ENCODE data around the gene SLC17A7.

SLC17A7 gene

DNA sequence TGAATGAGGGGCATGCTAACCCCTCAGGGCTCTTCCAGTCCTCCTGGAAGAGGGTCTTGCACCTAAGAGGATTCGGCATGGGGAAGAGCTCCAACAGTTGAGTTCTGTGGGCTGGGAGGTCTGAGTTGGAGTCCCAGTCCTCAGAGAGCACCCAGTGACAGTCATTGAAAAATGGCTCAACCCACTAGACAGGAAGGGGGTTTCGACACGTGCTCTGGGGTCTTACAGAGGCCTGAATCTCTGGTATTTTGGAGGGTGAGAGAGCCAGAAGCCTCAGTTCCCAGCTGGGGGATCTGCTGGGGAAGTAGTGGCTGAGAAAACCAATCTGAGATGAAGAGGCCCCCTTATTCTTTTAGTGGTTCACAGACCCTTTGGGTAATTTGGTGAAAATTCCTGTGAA lies 27.1 kb downstream of the SLC17A7 start:
- TF ChIP-seq ZFP3 (CRISPR knock-in tag; IDR thresholded peaks at IDR 0.05) (no peak), ESRRG (CRISPR knock-in tag; IDR thresholded peaks at IDR 0.05) (no peak), RARB (CRISPR knock-in tag; IDR thresholded peaks at IDR 0.05) (no peak), OSR1 (CRISPR knock-in tag; IDR thresholded peaks at IDR 0.05) (no peak), TOX (CRISPR knock-in tag; IDR thresholded peaks at IDR 0.05; ENCODE audit: borderline replicate concordance) (no peak), BACH2 (CRISPR knock-in tag; IDR thresholded peaks at IDR 0.05; ENCODE audit: borderline replicate concordance) (no peak), ARNTL (CRISPR knock-in tag; IDR thresholded peaks at IDR 0.05; ENCODE audit: borderline replicate concordance, low read depth) (no peak)
- TF ChIP-seq, protein P1, sequence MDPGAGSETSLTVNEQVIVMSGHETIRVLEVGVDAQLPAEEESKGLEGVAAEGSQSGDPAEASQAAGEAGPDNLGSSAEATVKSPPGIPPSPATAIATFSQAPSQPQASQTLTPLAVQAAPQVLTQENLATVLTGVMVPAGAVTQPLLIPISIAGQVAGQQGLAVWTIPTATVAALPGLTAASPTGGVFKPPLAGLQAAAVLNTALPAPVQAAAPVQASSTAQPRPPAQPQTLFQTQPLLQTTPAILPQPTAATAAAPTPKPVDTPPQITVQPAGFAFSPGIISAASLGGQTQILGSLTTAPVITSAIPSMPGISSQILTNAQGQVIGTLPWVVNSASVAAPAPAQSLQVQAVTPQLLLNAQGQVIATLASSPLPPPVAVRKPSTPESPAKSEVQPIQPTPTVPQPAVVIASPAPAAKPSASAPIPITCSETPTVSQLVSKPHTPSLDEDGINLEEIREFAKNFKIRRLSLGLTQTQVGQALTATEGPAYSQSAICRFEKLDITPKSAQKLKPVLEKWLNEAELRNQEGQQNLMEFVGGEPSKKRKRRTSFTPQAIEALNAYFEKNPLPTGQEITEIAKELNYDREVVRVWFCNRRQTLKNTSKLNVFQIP (CRISPR knock-in tag; IDR thresholded peaks at IDR 0.05; ENCODE audit: borderline replicate concordance, low read depth), result no peak
- TF ChIP-seq, protein P2, sequence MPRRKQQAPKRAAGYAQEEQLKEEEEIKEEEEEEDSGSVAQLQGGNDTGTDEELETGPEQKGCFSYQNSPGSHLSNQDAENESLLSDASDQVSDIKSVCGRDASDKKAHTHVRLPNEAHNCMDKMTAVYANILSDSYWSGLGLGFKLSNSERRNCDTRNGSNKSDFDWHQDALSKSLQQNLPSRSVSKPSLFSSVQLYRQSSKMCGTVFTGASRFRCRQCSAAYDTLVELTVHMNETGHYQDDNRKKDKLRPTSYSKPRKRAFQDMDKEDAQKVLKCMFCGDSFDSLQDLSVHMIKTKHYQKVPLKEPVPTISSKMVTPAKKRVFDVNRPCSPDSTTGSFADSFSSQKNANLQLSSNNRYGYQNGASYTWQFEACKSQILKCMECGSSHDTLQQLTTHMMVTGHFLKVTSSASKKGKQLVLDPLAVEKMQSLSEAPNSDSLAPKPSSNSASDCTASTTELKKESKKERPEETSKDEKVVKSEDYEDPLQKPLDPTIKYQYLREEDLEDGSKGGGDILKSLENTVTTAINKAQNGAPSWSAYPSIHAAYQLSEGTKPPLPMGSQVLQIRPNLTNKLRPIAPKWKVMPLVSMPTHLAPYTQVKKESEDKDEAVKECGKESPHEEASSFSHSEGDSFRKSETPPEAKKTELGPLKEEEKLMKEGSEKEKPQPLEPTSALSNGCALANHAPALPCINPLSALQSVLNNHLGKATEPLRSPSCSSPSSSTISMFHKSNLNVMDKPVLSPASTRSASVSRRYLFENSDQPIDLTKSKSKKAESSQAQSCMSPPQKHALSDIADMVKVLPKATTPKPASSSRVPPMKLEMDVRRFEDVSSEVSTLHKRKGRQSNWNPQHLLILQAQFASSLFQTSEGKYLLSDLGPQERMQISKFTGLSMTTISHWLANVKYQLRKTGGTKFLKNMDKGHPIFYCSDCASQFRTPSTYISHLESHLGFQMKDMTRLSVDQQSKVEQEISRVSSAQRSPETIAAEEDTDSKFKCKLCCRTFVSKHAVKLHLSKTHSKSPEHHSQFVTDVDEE (CRISPR knock-in tag; IDR thresholded peaks at IDR 0.05), result no peak
- no peak for ATAC-seq

DNA sequence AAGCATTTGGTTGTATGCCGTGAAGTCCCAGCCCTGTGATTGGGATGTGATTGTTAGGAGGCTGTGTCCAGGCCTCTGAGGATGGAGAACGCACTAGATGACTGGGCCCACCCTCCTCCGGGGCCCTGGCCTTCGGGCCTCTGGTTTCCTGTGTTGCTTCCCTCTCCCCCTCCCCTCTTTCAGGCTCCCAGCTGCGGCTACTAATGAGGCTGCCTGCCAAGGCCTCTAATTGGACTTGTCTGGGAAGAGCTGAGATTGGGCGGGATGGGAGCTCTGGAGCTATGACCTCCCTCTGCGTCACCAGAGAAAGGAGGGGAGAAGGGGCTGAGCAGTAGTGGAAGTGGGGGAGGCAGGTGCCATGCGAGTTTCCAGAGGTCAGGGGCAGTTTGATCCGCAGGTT lies 28.0 kb downstream of the SLC17A7 start:
- TF ChIP-seq, protein P3, sequence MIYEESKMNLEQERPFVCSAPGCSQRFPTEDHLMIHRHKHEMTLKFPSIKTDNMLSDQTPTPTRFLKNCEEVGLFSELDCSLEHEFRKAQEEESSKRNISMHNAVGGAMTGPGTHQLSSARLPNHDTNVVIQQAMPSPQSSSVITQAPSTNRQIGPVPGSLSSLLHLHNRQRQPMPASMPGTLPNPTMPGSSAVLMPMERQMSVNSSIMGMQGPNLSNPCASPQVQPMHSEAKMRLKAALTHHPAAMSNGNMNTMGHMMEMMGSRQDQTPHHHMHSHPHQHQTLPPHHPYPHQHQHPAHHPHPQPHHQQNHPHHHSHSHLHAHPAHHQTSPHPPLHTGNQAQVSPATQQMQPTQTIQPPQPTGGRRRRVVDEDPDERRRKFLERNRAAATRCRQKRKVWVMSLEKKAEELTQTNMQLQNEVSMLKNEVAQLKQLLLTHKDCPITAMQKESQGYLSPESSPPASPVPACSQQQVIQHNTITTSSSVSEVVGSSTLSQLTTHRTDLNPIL (CRISPR knock-in tag; IDR thresholded peaks at IDR 0.05; ENCODE audit: low read depth), result no peak
- no peak for TF ChIP-seq PPARA (CRISPR knock-in tag; IDR thresholded peaks at IDR 0.05; ENCODE audit: borderline replicate concordance)
- ATAC-seq, result no peak

DNA sequence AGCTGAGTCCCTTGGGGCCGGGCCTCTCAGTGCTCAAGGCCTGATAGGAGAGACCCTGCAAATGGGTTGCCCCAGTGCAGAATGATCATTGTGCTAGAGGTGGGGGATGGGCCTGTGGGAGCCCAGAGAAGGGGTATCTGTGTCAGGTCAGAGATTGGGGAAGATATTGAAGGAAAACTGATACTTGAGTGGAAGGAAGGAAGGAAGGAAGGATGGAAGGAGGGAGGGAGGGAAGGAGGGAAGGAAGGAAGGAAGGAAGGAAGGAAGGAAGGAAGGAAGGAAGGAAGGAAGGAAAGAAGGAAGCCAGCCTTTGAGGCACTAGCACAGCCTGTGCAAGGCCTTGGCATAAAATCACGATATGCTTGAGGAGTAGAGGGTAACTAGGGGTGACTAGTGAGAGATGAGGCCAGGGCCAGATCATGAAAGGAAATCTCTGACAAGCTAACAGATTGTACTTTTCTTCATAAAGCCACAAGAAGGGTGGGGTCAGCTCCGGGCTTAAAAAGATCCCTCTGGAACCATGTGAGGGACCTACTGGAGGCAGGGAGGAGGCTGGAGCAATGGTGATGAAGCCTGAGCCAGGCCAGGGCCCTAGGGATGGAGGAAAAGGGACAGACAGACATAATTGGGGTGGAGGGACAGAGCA lies 29.5 kb downstream of the SLC17A7 start:
- ATAC-seq, result no peak
- no peak for TF ChIP-seq OSR1 (CRISPR knock-in tag; IDR thresholded peaks at IDR 0.05)
- no peak for TF ChIP-seq CSDC2 (CRISPR knock-in tag; IDR thresholded peaks at IDR 0.05)
- TF ChIP-seq, protein P1 (CRISPR knock-in tag; IDR thresholded peaks at IDR 0.05; ENCODE audit: borderline replicate concordance, low read depth), result no peak
- no peak for TF ChIP-seq SNAI2 (CRISPR knock-in tag; IDR thresholded peaks at IDR 0.05)
- TF ChIP-seq, protein P4, sequence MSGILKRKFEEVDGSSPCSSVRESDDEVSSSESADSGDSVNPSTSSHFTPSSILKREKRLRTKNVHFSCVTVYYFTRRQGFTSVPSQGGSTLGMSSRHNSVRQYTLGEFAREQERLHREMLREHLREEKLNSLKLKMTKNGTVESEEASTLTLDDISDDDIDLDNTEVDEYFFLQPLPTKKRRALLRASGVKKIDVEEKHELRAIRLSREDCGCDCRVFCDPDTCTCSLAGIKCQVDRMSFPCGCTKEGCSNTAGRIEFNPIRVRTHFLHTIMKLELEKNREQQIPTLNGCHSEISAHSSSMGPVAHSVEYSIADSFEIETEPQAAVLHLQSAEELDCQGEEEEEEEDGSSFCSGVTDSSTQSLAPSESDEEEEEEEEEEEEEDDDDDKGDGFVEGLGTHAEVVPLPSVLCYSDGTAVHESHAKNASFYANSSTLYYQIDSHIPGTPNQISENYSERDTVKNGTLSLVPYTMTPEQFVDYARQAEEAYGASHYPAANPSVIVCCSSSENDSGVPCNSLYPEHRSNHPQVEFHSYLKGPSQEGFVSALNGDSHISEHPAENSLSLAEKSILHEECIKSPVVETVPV (CRISPR knock-in tag; IDR thresholded peaks at IDR 0.05), result no peak
- TF ChIP-seq, protein P3 (CRISPR knock-in tag; IDR thresholded peaks at IDR 0.05; ENCODE audit: low read depth), result no peak
- TF ChIP-seq ARNTL (CRISPR knock-in tag; IDR thresholded peaks at IDR 0.05; ENCODE audit: borderline replicate concordance, low read depth), result no peak
- TF ChIP-seq ZFP30 (CRISPR knock-in tag; IDR thresholded peaks at IDR 0.05), result no peak
- TF ChIP-seq ZNF70 (CRISPR knock-in tag; IDR thresholded peaks at IDR 0.05), result no peak
- TF ChIP-seq ZNF565 (CRISPR knock-in tag; conservative IDR thresholded peaks at IDR 0.05; ENCODE audit: low read depth), result no peak
- TF ChIP-seq BACH2 (CRISPR knock-in tag; IDR thresholded peaks at IDR 0.05; ENCODE audit: borderline replicate concordance), result no peak
- no peak for TF ChIP-seq ZC3H10 (CRISPR knock-in tag; IDR thresholded peaks at IDR 0.05)
- TF ChIP-seq, protein P2 (CRISPR knock-in tag; IDR thresholded peaks at IDR 0.05), result no peak
- TF ChIP-seq ISL1 (CRISPR knock-in tag; IDR thresholded peaks at IDR 0.05), result no peak
- TF ChIP-seq, protein P5, sequence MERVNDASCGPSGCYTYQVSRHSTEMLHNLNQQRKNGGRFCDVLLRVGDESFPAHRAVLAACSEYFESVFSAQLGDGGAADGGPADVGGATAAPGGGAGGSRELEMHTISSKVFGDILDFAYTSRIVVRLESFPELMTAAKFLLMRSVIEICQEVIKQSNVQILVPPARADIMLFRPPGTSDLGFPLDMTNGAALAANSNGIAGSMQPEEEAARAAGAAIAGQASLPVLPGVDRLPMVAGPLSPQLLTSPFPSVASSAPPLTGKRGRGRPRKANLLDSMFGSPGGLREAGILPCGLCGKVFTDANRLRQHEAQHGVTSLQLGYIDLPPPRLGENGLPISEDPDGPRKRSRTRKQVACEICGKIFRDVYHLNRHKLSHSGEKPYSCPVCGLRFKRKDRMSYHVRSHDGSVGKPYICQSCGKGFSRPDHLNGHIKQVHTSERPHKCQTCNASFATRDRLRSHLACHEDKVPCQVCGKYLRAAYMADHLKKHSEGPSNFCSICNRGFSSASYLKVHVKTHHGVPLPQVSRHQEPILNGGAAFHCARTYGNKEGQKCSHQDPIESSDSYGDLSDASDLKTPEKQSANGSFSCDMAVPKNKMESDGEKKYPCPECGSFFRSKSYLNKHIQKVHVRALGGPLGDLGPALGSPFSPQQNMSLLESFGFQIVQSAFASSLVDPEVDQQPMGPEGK (CRISPR knock-in tag; IDR thresholded peaks at IDR 0.05; ENCODE audit: borderline replicate concordance), result no peak
- TF ChIP-seq TOX (CRISPR knock-in tag; IDR thresholded peaks at IDR 0.05; ENCODE audit: borderline replicate concordance), result no peak
- no peak for TF ChIP-seq ZNF8 (CRISPR knock-in tag; IDR thresholded peaks at IDR 0.05)
- no peak for TF ChIP-seq GLIS3 (CRISPR knock-in tag; IDR thresholded peaks at IDR 0.05)
